Mucosa of gallbladder (tissue), 1 donor: ENCODE data around the gene ATG7. TPM values are rescaled to one million over a fixed set of nuclear protein-coding genes. Genes with fewer than 3 reads are reported as not detected.

ENCODE experiments used
- DNase-seq: peaks from one replicate; pipeline ENCODE4 v3.0.0-alpha.2; 2020; ENCODE audit warnings: low spot score
- total RNA-seq: library from RNA; stranded (reverse); gene quantifications from one replicate; pipeline ENCODE4 v1.2.1, GENCODE V29; 2021
- donor health status: DM: no; HTN: no; CAD: no.

ATG7 gene, protein sequence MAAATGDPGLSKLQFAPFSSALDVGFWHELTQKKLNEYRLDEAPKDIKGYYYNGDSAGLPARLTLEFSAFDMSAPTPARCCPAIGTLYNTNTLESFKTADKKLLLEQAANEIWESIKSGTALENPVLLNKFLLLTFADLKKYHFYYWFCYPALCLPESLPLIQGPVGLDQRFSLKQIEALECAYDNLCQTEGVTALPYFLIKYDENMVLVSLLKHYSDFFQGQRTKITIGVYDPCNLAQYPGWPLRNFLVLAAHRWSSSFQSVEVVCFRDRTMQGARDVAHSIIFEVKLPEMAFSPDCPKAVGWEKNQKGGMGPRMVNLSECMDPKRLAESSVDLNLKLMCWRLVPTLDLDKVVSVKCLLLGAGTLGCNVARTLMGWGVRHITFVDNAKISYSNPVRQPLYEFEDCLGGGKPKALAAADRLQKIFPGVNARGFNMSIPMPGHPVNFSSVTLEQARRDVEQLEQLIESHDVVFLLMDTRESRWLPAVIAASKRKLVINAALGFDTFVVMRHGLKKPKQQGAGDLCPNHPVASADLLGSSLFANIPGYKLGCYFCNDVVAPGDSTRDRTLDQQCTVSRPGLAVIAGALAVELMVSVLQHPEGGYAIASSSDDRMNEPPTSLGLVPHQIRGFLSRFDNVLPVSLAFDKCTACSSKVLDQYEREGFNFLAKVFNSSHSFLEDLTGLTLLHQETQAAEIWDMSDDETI
- 32.0 TPM for total RNA-seq

DNA sequence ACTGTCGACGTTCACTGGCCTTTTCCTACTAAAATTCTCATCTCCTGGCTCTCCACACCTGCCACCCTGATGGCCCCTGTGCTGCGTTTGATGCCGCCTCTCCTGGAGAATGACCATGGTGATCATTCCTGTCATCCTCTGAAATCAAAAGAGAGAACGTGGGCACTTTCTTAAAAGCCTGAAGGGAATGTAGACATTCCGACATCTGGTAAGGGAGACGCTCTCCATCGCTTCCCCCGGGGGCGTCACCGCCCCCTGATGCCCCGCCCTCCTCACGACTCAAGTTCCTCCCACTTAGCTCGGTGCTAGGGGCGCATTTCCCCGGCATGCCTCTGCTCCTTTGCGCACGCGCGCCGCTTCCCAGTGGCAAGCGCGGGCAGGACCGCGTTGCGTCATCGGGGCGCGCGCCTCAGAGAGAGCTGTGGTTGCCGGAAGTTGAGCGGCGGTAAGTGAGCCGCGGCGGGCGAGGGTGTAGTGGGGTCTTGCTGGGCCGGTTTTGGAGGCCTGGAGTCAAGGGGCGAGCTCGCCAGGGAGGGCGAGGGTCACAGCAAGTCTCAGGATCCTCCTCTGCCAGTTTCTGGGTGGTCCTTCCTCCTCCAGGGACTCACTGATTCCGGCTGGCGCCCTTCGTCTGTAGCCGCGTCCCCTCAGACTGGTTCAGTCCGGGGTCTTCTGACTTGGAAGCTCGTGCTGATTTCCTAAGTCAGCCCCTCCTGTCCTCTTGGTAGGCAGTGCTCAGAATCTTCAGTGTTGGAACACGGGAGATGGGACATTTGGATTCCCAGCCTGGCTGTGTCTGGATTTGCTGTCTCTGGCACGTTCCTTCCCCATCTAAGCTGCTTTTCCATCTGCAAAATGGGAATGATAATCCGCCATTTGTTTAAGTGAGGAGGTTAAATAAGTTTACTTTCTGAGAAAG is at the start of gene ATG7:
Gene ATG7, plus strand, starts transcription at position 412 of the 919 bp plus-strand sequence. CDS start 26,299 bp downstream, outside the sequence.
- peak; percentile 97 for DNase-seq

DNA sequence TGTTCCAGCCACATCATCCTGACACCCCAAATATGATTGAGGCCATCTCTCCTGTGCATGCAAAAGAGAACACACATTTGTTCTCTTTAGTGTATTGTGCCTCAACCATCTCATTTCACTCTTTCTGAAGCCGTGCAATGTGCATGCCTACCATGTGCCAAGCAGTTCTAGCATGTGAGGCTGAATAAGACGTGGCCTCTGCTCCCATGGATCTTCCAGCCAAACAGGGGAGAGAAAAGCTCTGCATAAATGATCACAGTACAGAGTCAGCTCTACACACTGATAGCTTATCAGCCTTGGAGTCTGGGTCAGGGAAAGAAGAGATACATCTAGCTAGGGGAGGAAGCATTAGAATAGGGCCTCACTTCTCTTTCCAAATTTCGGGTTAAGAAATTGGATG is 48.2 kb upstream of the ATG7 start:
- DNase-seq: no peak

DNA sequence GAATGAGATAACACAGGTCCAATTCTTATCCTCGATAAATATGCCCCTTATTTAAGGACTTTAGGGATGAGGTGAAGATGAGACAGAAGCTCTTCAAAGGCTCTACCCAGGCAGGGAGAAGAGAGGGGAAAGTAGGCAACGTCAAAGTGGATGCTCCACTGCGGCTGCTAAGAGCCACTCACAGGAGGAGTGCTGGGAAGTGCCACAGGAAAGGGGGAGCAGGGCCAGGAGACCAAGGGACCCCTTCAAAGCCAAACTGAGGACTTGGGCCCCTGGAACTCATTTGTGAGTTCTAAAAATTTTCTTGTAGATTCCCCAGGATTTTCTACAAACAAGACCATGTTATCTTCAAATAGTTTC is 47.3 kb upstream of the ATG7 start:
- no peak for DNase-seq

DNA sequence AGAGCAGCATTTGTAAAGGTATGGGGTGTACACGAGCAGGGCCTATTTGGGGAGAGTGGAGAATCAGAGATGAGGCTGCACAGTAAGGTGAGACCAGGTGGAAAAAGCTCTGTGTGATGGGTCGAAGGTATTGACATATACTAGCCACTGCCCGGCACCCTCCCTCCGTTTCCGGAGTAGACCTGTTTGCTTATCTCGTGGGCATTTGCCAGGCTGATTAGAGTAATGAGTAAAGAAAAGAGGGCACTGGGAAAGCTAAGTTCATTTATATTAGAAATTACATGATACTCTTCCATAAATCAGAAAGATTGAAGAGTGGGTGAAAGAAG is 46.2 kb upstream of the ATG7 start:
- DNase-seq: peak; percentile 63

DNA sequence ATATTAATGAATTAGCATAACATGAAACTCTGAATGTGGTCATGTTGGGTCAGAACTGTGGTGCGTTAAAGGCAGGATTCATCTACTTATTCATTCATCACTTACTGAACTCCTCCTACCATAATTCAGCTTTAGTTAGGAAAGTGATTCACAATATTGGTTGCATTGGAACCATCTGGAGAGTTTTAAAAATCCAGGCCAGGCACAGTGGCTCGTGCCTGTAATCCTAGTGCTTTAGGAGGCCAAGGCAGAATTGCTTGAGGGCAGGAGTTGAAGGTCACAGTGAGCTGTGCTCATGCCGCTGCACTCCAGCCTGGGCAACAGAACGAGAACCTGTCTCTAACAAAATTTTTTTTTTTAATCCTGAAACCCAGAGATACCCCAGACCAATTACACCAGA is 44.2 kb upstream of the ATG7 start:
- DNase-seq: no peak

DNA sequence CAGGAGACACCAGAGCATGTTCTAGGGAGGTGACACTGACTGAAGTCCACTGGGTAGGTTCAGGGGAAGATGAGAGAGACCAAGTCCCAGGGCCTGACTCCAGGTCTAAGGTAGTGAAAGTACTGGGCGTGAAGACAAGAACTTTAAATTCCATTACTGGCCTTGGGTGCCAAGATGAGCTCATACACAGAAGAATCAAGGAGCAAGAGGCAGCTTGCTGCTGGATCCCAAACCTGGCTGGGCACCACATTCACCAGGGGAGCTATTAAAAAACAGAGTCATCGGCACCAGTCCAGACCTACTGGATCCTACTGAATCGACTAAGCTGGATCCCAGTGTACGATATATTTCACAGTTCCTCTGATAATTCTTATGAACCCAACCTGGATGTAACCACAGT is 42.1 kb upstream of the ATG7 start:
- DNase-seq: no peak

DNA sequence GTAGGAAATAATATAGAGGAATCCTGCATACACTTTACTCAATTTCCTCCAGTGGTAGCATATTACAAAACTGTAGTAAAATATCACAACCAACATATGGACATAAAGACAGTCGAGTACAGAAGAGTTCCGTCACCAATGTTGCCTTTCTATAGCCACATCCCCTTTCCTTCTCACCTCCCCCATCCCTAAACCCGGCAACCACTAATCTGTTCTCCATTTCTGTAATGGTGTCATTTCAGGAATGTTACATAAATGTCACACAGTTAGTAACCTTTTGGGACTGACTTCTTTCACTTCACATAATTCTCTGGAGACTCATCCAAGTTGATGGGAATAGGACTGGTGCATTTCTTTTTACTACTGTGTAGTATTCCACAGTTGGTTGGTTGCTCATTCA is 41.4 kb upstream of the ATG7 start:
- no peak for DNase-seq

DNA sequence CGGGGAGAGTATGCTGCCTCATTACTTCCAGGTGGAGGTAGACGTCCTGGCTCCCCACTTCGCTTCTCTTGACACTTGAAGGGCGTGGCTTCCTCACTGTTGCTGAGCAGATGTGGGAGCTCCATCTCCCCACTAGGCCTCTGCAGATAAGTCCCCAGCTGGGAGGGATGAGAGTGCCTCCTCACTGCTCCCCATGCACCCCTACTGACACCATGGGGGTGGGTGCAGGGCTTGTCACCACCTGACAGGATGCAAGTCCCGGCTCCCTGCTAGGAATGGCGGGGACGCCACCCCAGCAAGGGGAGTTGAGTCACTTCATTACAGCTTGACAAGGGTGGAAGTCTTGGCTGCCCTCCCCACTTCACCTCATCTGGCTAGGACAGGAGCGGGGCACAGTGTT is 36.8 kb upstream of the ATG7 start:
- no peak for DNase-seq

DNA sequence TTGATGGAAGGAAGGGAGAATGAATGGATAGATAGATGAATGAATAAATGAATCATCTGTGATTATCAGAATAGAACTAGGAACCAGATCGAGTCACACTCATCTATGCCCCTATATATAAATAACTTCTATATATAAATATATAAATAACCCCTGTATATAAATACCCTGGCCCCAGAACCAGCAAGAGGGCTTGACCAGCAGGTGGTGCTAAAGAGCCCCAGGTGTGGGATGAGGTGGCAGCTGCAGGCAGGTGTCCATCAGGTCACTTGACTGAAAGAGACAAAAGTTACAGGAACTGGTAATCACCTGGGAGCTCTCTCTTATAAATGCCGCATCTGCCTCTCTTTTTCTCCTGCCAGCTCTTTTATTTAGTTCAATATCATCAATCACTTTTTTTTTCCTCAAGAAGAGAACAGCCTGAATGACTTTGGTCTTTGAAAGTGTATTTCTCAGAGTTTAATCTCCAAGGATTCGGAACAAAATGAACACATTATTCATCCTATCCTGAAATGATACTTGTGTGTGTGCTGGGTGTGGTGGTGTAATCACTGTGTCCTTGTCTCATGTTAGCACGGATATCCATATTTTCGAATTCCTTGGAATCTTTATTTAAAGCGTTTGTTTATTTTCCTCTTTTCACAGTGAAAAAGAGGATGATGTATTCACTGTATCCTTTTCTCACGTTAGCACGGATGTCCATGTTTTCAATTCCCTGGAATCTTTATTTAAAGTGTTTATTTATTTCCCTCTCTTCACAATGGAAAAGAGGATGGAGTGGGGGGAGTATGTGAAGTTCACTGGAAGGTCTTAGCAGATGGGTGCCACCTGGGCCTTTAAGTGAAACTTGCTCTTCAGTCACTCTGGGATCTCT is 35.4 kb upstream of the ATG7 start:
- DNase-seq: peak; percentile 63

DNA sequence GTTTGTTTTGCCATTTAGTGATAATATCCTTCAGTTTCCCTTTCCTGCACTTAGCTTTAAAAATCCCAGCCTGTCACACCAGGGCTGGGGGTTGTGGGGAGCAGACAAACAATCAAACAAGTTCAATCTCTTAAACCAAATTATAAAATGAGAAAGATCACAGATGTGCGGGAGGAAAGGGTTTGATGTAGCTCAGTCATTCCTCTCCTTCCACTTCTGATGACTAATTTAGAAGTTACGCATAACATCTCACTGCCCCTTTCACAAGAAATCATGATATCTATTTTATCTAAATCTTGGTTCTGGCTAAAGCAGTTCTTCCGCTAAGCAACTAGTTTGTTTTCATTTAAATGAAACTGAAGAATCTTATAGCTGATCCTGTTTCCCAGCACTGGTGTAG is 34.1 kb upstream of the ATG7 start:
- DNase-seq: no peak

DNA sequence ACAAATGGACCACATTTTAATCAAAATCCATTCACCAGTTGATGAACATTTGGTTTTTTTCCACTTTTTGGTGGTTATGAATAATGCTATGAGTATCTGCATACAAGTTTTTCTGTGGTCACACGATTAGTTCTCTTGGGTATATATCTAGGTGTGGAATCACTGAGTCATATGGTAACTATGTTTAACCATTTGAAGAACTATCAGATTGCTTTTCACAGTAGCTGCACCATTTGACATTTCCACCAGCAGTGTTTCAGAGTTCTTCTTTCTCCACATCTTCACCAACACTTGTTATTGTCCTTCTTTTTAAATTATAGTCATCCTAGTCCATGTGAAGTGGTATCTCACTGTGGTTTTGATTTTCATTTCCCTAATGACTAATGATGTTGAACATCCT is 33.3 kb upstream of the ATG7 start:
- no peak for DNase-seq

DNA sequence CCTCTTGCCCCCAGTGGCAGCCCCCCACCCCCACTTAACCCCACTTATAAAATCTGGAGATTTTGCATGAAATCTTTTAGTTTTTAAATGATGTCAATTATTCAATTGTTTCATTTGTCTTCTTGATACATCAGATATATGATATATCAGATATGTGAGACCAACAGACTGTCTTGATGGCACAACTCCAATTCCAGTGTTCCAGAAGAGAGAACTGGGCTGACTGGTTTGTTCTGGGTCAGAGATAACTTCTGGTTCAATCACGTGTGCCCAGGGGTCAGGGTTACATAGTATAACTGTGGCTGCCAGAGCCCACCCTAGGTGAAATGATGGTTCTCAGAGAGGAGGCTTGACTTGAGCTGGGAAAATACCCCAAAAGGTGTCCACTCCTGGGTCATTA is 32.4 kb upstream of the ATG7 start:
- DNase-seq: no peak

DNA sequence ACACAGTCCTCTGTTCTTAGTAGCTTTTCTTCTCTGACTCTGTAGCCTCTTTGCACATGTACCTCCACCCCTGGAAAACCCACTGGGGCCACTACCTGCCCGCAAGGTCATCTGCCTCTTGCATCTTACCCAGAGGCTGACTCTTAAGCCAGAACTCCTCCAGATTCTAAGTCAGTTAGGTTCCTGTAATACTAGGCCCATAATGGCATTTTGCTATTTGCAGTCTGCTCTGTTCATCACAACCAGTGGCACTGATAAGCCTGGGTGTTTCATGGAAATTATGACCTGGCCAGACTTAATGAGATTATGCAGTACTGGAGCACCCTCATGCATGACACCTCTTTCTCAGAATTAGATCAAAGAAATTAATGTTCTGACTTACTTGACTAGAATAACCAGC is 31.7 kb upstream of the ATG7 start:
- DNase-seq: no peak

DNA sequence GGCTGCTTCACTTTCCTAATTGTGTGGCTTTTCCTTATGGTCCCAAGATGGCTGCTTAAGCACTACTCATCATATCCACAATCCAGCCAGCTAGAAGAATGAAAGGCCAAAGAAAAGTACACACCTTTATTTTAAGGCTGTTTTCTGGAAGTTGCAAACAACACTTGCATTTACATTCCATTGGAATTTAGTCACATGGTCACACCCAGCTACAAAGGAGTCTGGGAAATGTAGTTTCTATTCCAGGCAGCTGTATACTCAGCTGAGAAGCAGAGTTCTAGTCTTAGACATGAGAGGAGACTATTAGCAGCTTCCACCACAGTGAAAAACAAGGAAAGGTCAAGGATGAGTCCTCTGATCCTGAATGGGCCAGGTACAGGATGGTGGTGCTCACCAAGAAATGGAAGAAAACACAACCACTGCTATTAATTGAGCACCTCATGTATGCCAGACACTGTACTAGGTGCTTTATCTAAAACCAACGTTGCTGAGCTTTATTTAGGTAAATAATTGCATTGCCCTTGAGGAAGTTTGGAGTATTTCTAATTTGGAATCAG is 28.0 kb upstream of the ATG7 start:
- no peak for DNase-seq

DNA sequence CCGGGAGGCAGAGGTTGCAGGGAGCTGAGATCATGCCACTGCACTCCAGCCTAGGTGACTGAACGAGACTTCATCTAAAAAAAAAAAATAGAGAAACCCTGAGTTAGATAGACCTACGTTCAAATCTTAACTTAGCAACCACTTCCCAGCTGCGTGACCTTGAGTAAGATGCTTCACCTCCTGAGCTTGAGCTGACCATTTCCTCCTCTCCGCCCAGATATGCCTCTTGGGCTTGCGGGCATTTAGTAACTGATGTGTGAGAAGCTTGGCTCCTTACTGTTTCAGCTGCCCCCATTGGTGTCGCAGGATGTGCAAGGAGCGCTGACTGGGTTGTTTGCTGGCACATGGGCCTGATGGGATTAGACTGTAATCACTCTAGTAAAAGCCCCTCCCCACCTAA is 26.9 kb upstream of the ATG7 start:
- no peak for DNase-seq

DNA sequence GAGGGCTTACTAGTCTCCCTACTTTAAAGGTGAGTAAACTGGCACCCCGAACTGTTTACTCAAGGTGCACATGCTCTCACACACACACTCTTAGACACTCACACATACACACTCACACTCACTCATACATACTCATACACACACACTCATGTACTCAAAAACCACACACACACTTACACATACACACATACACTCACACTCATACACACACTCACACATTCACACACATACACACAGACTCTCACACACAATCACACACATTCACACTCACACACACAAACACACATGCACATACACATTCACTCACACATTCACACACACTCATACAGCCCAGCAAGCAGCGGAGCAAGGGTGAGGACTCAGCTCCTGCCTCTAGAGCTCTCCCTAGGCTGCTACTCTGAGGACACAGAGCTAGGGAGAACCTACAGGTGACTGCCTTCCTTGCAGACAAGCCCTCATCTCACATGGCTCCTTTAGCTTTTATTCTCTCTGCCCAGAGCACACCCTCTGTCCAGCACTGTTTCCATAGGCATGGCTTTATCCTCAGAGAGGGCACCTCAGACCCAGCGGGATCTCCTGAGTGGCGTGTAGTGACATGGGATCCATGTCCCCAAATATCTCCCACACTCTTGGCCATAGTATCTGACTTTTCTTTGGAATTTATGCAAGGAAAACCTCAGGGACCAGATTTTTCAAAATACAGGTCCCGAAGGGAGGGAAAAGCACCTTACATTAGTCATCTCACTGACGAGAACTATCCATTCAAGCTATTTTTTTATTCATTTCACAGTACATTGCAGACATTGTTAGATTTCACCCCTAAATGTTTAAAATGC is 26.2 kb upstream of the ATG7 start:
- no peak for DNase-seq

DNA sequence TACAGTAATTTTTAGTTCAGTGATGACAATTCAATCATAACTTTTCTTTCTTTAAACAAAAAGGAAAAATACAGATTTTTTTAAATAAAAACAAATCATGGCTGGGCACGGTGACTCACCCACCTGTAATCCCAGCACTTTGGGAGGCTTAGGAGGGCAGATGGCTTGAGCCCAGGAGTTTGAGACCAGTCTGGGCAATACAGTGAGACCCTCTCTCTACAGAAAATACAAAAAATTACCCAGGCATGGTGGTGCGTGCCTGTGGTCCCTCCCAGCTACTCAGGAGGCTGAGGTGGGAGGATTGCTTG is 25.6 kb upstream of the ATG7 start:
- DNase-seq: no peak

DNA sequence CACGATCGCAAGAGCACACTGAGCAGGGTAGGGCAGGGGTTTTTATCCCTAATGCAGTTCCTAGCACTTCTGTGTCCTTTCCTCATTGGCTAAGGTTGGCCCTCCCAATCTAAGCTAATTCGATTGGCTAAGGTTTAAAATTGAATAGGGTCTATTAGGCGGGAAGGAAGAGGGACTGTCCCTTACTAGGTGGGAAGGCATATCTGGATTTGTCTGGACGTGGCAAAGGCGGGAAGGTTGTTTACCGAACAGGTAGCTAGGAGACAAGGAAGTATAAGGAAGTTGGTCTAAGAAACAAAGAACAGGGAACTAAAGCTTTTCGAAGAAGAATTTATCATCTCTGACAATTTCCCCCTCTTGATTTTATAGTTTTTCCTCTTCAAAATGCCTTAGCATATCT is 24.8 kb upstream of the ATG7 start:
- no peak for DNase-seq

DNA sequence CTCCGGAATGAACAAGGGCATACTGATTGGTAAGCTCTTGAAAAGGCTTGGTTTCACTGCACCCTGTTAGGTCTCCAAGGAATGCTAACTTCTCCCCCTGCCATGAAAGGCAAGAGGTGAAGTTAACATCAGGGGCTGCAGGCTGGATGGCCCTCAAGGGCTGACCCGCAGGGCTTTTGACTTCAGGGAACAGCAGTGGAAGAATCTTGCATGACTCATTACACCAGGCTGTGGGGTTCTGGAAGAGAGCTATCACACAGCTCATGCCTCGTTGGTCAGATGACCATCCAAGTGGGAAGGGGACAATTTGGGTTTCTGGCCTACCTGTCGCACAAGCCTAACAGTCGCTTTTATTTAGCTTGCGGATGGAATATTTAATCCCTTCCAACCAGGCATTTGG is 23.6 kb upstream of the ATG7 start:
- DNase-seq: no peak
